Measurements from ENCODE around the gene RAB5A.

The RAB5A gene

GRCh38 chr3:19994796-19995195 is 47.9 kb downstream of the RAB5A start:
- Histone ChIP-seq H4K91ac (ENCODE audit: low read depth, low read length) (no peak overlapping the region), H3K9ac (ENCODE audit: low read length) (no peak overlapping the region), H3K9me3 (ENCODE audit: insufficient read depth, low read depth, low read length) (no peaks in the 10 kb centered on the region), H3K4ac (ENCODE audit: low read depth, low read length) (no peak overlapping the region), H3K4me3 (ENCODE audit: low read depth, low read length) (no peak overlapping the region), H3K27ac (ENCODE audit: low read depth, low read length) (no peak overlapping the region), H2AK5ac (ENCODE audit: low read length) (no peak overlapping the region), H3K23ac (ENCODE audit: low read length) (no peak overlapping the region), H3K27me3 (ENCODE audit: insufficient read depth, low read length) (no peaks in the 10 kb centered on the region), H3K14ac (ENCODE audit: low read length) (no peak overlapping the region), H2BK12ac (ENCODE audit: low read length) (no peak overlapping the region), H3K4me2 (ENCODE audit: low read length) (no peak overlapping the region), H3K36me3 (ENCODE audit: control insufficient read depth in 1 of 2, insufficient read depth in 2 of 2, low read length in 2 of 2) (no peaks in the 10 kb centered on the region), H2BK120ac (ENCODE audit: insufficient read depth, low read length, poor library complexity) (no peak overlapping the region), H2AFZ (ENCODE audit: insufficient read depth, low read length, poor library complexity) (no peak overlapping the region), H3K18ac (ENCODE audit: low read length) (no peak overlapping the region), H3K79me2 (ENCODE audit: control insufficient read depth, insufficient read depth, low read length, poor library complexity) (no peaks in the 10 kb centered on the region), H3K4me1 (ENCODE audit: control insufficient read depth in 1 of 2, insufficient read depth in 2 of 2, low read length in 2 of 2) (no peaks in the 10 kb centered on the region), H3K79me1 (ENCODE audit: low read length) (no peaks in the 10 kb centered on the region), H4K12ac (ENCODE audit: low read depth, low read length) (no peak overlapping the region), H4K8ac (ENCODE audit: low read depth, low read length) (no peak overlapping the region), H2BK5ac (ENCODE audit: low read depth, low read length, poor library complexity) (no peak overlapping the region)
- WGBS (ENCODE audit: extremely low coverage, insufficient coverage, insufficient read length): no CpG with 5 or more reads among the region's 2 CpGs
- no peak for DNase-seq

- Histone ChIP-seq H2AK5ac (ENCODE audit: low read length) (no peak overlapping the region), H2AFZ (ENCODE audit: insufficient read depth, low read length, poor library complexity) (no peak overlapping the region), H2BK5ac (ENCODE audit: low read depth, low read length, poor library complexity) (no peak overlapping the region), H3K36me3 (ENCODE audit: control insufficient read depth in 1 of 2, insufficient read depth in 2 of 2, low read length in 2 of 2) (no peaks in the 10 kb centered on the region), H4K8ac (ENCODE audit: low read depth, low read length) (no peak overlapping the region), H3K4me1 (ENCODE audit: control insufficient read depth in 1 of 2, insufficient read depth in 2 of 2, low read length in 2 of 2) (no peaks in the 10 kb centered on the region), H3K23ac (ENCODE audit: low read length) (no peak overlapping the region), H3K79me2 (ENCODE audit: control insufficient read depth, insufficient read depth, low read length, poor library complexity) (no peaks in the 10 kb centered on the region), H2BK12ac (ENCODE audit: low read length) (no peak overlapping the region), H3K79me1 (ENCODE audit: low read length) (no peaks in the 10 kb centered on the region), H3K4ac (ENCODE audit: low read depth, low read length) (no peak overlapping the region), H3K4me3 (ENCODE audit: low read depth, low read length) (no peak overlapping the region), H3K9ac (ENCODE audit: low read length) (no peak overlapping the region), H4K12ac (ENCODE audit: low read depth, low read length) (no peak overlapping the region), H3K18ac (ENCODE audit: low read length) (no peak overlapping the region), H3K27me3 (ENCODE audit: insufficient read depth, low read length) (no peaks in the 10 kb centered on the region), H3K14ac (ENCODE audit: low read length) (no peak overlapping the region), H3K9me3 (ENCODE audit: insufficient read depth, low read depth, low read length) (no peaks in the 10 kb centered on the region), H3K27ac (ENCODE audit: low read depth, low read length) (no peak overlapping the region), H4K91ac (ENCODE audit: low read depth, low read length) (no peak overlapping the region), H3K4me2 (ENCODE audit: low read length) (no peak overlapping the region), H2BK120ac (ENCODE audit: insufficient read depth, low read length, poor library complexity) (no peak overlapping the region)
- no CpG with 5 or more reads among the region's 4 CpGs for WGBS (ENCODE audit: extremely low coverage, insufficient coverage, insufficient read length)
- DNase-seq: no peak
Observed at GRCh38 chr3:19997502-19997901, 50.6 kb downstream of the RAB5A start.

GRCh38 chr3:20001932-20002331 is 55.0 kb downstream of the RAB5A start:
- H2BK12ac ChIP-seq (ENCODE audit: low read length): no peak overlapping the region
- H4K12ac ChIP-seq (ENCODE audit: low read depth, low read length): no peak overlapping the region
- no peak overlapping the region for H3K14ac ChIP-seq (ENCODE audit: low read length)
- no peak overlapping the region for H3K18ac ChIP-seq (ENCODE audit: low read length)
- no peak overlapping the region for H2BK5ac ChIP-seq (ENCODE audit: low read depth, low read length, poor library complexity)
- no CpG with 5 or more reads among the region's 3 CpGs for WGBS (ENCODE audit: extremely low coverage, insufficient coverage, insufficient read length)
- H4K8ac ChIP-seq (ENCODE audit: low read depth, low read length): no peak overlapping the region
- H3K4ac ChIP-seq (ENCODE audit: low read depth, low read length): no peak overlapping the region
- no peak overlapping the region for H3K23ac ChIP-seq (ENCODE audit: low read length)
- no peaks in the 10 kb centered on the region for H3K4me1 ChIP-seq (ENCODE audit: control insufficient read depth in 1 of 2, insufficient read depth in 2 of 2, low read length in 2 of 2)
- no peak overlapping the region for H2AK5ac ChIP-seq (ENCODE audit: low read length)
- no peak overlapping the region for H3K4me2 ChIP-seq (ENCODE audit: low read length)
- H2AFZ ChIP-seq (ENCODE audit: insufficient read depth, low read length, poor library complexity): no peak overlapping the region
- no peak overlapping the region for H4K91ac ChIP-seq (ENCODE audit: low read depth, low read length)
- H3K9me3 ChIP-seq (ENCODE audit: insufficient read depth, low read depth, low read length): no peaks in the 10 kb centered on the region
- H3K27ac ChIP-seq (ENCODE audit: low read depth, low read length): no peak overlapping the region
- no peaks in the 10 kb centered on the region for H3K79me1 ChIP-seq (ENCODE audit: low read length)
- no peak overlapping the region for H3K4me3 ChIP-seq (ENCODE audit: low read depth, low read length)
- no peak overlapping the region for H2BK120ac ChIP-seq (ENCODE audit: insufficient read depth, low read length, poor library complexity)
- H3K27me3 ChIP-seq (ENCODE audit: insufficient read depth, low read length): no peaks in the 10 kb centered on the region
- no peaks in the 10 kb centered on the region for H3K36me3 ChIP-seq (ENCODE audit: control insufficient read depth in 1 of 2, insufficient read depth in 2 of 2, low read length in 2 of 2)
- H3K79me2 ChIP-seq (ENCODE audit: control insufficient read depth, insufficient read depth, low read length, poor library complexity): no peaks in the 10 kb centered on the region
- no peak overlapping the region for H3K9ac ChIP-seq (ENCODE audit: low read length)
- no peak for DNase-seq

GRCh38 chr3:20007960-20008359 is 61.1 kb downstream of the RAB5A start:
- H3K27ac ChIP-seq (ENCODE audit: low read depth, low read length): no peak overlapping the region
- no peaks in the 10 kb centered on the region for H3K36me3 ChIP-seq (ENCODE audit: control insufficient read depth in 1 of 2, insufficient read depth in 2 of 2, low read length in 2 of 2)

More at GRCh38 chr3:20007960-20008359, 61.1 kb downstream of the RAB5A start:
- Histone ChIP-seq H3K27me3 (ENCODE audit: insufficient read depth, low read length) (no peaks in the 10 kb centered on the region), H3K9ac (ENCODE audit: low read length) (no peak overlapping the region), H3K4me1 (ENCODE audit: control insufficient read depth in 1 of 2, insufficient read depth in 2 of 2, low read length in 2 of 2) (no peaks in the 10 kb centered on the region), H2BK120ac (ENCODE audit: insufficient read depth, low read length, poor library complexity) (no peak overlapping the region), H2AFZ (ENCODE audit: insufficient read depth, low read length, poor library complexity) (no peak overlapping the region), H3K4ac (ENCODE audit: low read depth, low read length) (no peak overlapping the region), H3K4me2 (ENCODE audit: low read length) (no peak overlapping the region), H2BK5ac (ENCODE audit: low read depth, low read length, poor library complexity) (no peak overlapping the region), H2BK12ac (ENCODE audit: low read length) (no peak overlapping the region), H3K18ac (ENCODE audit: low read length) (no peak overlapping the region), H4K91ac (ENCODE audit: low read depth, low read length) (no peak overlapping the region), H3K23ac (ENCODE audit: low read length) (no peak overlapping the region), H3K79me2 (ENCODE audit: control insufficient read depth, insufficient read depth, low read length, poor library complexity) (no peaks in the 10 kb centered on the region), H3K14ac (ENCODE audit: low read length) (no peak overlapping the region), H3K9me3 (ENCODE audit: insufficient read depth, low read depth, low read length) (no peaks in the 10 kb centered on the region), H4K12ac (ENCODE audit: low read depth, low read length) (no peak overlapping the region), H3K4me3 (ENCODE audit: low read depth, low read length) (no peak overlapping the region), H2AK5ac (ENCODE audit: low read length) (no peak overlapping the region), H3K79me1 (ENCODE audit: low read length) (no peaks in the 10 kb centered on the region), H4K8ac (ENCODE audit: low read depth, low read length) (no peak overlapping the region)
- DNase-seq: no peak
- no CpG with 5 or more reads among the region's 20 CpGs for WGBS (ENCODE audit: extremely low coverage, insufficient coverage, insufficient read length)

Data from trophoblast cell (in vitro differentiated cells and primary cell).